HG02678 (cell line): Measurements from ENCODE around the gene SFTPA2.
"Not testable (repeated sequence)": the region's sequence is repeated elsewhere in the genome, so short reads cannot be mapped to it uniquely, and the experiment has no call there.

Experiments used
- ATAC-seq: cut with Tn5 transposase; IDR thresholded peaks from one replicate; pipeline ENCODE4 v1.9.1; 2021; ENCODE audit warnings: mild to moderate bottlenecking, moderate library complexity; ENCODE audit not compliant: unreplicated experiment

SFTPA2 gene

GRCh38 chr10:79560160-79560709 is at the start of gene SFTPA2:
TSS of gene SFTPA2 (minus strand) at chr10:79560407. CDS start at chr10:79559483, 924 bp downstream.
- no peak for ATAC-seq

- peak; percentile 40 for ATAC-seq
Measured at GRCh38 chr10:79608505-79609375, 48.5 kb upstream of the SFTPA2 start.

GRCh38 chr10:79605308-79605707 is 45.1 kb upstream of the SFTPA2 start:
- ATAC-seq: no peak

GRCh38 chr10:79604294-79604693 is 44.1 kb upstream of the SFTPA2 start:
- no peak for ATAC-seq

GRCh38 chr10:79602953-79603352 is 42.7 kb upstream of the SFTPA2 start:
- ATAC-seq: no peak

GRCh38 chr10:79601939-79602338 is 41.7 kb upstream of the SFTPA2 start:
- ATAC-seq: no peak

- ATAC-seq: not testable (repeated sequence)
Measured at GRCh38 chr10:79599644-79600043, 39.4 kb upstream of the SFTPA2 start.

- ATAC-seq: no peak
Measured at GRCh38 chr10:79595510-79595909, 35.3 kb upstream of the SFTPA2 start.

GRCh38 chr10:79594565-79594964 is 34.4 kb upstream of the SFTPA2 start:
- ATAC-seq: not testable (repeated sequence)

- no peak for ATAC-seq
Measured at GRCh38 chr10:79593377-79593776, 33.2 kb upstream of the SFTPA2 start.

- no peak for ATAC-seq
Measured at GRCh38 chr10:79588800-79589199, 28.6 kb upstream of the SFTPA2 start.

- no peak for ATAC-seq
Measured at GRCh38 chr10:79586933-79587332, 26.7 kb upstream of the SFTPA2 start.

GRCh38 chr10:79585870-79586527 is 25.8 kb upstream of the SFTPA2 start:
- no peak for ATAC-seq

- no peak for ATAC-seq
Measured at GRCh38 chr10:79583488-79584024, 23.3 kb upstream of the SFTPA2 start.

- not testable (repeated sequence) for ATAC-seq
Measured at GRCh38 chr10:79582954-79583353, 22.7 kb upstream of the SFTPA2 start.

GRCh38 chr10:79582096-79582495 is 21.9 kb upstream of the SFTPA2 start:
- ATAC-seq: no peak

- no peak for ATAC-seq
Measured at GRCh38 chr10:79581044-79581443, 20.8 kb upstream of the SFTPA2 start.

- ATAC-seq: no peak
Measured at GRCh38 chr10:79579361-79579760, 19.2 kb upstream of the SFTPA2 start.

GRCh38 chr10:79570624-79571023 is 10.4 kb upstream of the SFTPA2 start:
- ATAC-seq: not testable (repeated sequence)

GRCh38 chr10:79563426-79563825 is 3.2 kb upstream of the SFTPA2 start:
- ATAC-seq: no peak

GRCh38 chr10:79562135-79562756 is 2.0 kb upstream of the SFTPA2 start:
- ATAC-seq: peak; percentile 84
